HG02588 (cell line): ENCODE results near the gene SPDYE1.

Experiments used
- ATAC-seq: cut with Tn5 transposase; IDR thresholded peaks from one replicate; pipeline ENCODE4 v1.9.1; 2021; ENCODE audit warnings: mild to moderate bottlenecking, moderate library complexity; ENCODE audit not compliant: unreplicated experiment

Gene SPDYE1

DNA sequence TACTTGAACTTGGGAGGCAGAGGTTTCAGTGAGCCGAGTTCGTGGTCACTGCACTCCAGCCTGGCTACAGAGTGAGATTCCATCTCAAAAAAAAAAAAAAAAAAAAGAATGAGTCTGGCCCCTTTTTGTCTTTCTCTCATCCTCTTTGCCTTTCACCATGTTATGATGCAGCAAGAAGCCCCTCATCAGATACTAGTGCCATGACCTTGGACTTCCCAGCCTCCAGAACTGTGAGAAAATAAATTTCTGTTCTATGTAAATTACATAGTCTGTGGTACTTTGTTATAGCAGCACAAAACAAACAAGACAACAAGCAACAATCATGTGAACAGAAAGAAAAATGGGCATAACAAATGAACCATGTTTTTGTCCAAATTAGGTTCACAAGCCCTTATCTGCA, 44.5 kb downstream of the SPDYE1 start:
- ATAC-seq, result no peak

DNA sequence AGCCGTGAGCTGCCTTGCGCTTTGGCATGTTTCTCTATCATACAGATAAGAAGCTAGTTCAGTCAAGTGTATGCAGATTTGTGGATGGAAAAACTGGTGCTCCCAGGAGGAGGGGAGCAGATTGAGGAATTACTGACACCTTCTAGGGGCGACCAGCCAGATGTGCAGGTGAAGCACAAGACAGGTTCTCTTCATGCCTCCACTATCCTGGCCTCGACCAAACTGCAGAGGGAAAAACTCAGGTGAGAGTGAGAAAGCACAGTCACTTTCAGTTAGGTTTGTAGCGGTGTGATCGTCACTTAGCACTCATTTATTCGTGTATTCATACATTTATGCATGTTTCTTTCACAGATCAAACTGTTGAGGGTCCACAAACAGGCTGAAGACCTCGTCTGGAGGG, 46.2 kb downstream of the SPDYE1 start:
- no peak for ATAC-seq

- ATAC-seq, result peak; percentile 63
Measured at GRCh38 chr7:44044315-44045225, 46.9 kb downstream of the SPDYE1 start, which contains the start of gene DBNL. Gene DBNL (plus strand): TSS chr7:44044702. CDS start chr7:44044738, 36 bp downstream.

GRCh38 chr7:44045226-44046014, 47.7 kb downstream of the SPDYE1 start:
- peak; percentile 5 for ATAC-seq

DNA sequence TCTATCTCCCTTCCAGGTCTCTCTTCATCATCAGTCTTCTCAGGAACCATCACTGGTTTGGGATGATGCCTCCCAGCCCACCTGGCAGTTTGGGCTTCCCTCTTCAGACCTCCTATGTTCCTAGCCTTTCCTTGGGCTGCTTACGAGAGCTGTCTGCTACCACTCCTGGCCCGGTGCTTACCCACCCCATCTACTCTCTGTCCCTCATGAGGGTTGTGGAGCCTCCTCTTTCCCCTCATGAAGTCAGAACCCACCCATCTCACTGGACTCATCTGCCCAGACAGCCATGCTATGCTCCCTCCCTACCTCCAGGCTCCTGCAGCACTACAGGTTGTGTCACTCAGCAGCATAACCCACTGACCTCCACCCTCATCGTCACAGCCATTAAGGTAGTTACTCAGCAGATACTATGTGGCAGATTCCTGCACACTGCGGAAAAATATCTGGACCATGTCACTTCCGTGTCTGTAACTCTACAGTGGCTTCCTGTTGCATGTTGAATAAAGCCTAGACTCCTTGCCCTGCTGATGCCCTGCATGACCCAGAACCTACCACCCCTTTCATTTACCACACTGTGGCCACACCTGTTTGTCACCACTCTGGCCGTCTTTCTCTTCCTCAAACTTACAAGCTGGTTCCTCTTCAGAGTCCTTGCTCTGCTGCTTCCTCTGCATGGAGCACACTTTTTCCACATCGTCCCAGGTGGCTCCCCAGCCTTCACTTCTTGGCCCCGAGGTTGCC, 48.8 kb downstream of the SPDYE1 start:
- ATAC-seq, result peak; percentile 55

DNA sequence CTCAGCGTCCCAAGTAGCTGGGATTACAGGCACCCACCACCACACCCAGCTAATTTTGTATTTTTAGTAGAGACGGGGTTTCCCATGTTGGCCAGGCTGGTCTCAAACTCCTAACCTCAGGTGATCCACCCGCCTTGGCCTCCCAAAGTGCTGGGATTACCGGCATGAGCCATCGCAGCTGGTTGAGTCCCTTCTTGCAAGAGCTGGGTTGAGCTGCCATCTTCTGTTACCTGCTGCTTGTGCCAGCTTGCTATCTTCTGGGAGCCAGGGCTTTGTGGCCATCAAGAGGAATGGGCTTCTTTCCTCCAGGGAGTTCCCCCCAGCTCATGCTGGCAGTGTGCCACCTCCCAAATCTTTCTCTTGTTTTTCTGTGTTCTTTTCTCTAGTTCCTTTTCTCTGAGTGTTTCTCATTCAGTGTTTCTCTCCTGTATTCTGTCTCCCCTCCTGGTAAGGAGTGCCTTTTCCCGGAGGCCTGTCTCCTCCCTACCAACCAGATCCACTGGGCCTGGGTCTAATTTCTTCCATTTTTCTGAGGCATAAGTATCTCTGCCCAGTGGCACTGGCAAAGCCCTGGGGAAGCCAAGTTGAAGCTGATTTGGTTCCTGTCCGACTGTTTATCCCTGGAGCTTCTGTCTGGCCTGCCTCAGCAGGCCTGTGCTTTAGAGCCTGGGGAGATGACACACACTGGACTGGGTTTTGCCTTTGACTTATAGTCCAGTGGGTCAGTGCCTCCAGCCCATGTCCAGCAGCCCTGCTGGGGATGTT, 50.5 kb downstream of the SPDYE1 start:
- no peak for ATAC-seq

DNA sequence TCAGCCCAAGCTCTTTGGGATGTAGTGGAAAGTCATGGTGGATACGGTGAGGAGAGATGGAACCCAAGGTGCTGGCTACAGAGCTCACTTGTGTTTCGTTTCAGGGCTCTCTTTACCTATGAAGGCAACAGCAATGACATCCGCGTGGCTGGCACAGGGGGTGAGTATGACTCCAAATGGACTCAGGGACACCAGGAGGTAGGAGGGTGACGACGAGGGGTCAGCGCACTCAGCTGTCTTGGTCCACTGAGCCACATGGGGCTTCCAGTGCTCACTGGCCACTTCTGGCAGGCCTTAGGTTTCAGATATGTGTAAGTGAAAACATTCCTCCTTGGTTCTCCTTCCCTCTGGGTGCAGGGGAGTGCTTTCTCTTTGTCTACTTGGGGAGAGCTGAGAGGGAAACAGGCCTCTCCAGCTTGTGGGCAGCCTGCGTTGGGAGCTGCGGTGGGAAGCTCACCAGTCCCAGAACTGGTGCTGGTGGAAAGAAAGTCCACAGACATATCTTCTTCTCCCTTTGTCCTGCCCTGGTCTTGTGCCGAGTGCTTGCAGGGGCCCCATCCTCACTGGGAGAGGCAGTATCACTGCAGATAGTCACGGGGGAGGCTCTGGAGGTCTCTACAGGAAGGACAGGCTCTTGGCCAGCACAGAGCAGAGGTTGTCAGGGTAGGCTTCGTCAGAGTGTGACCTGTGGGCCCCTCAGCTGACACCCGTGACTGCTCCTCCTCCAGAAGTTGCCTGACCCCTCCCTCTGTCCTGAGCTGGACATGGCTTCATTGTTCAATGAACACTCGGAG, 52.6 kb downstream of the SPDYE1 start:
- ATAC-seq, result no peak

GRCh38 chr7:44050915-44051560, 53.3 kb downstream of the SPDYE1 start:
- no peak for ATAC-seq

- ATAC-seq, result no peak
Measured at GRCh38 chr7:44051611-44052220, 54.0 kb downstream of the SPDYE1 start.

DNA sequence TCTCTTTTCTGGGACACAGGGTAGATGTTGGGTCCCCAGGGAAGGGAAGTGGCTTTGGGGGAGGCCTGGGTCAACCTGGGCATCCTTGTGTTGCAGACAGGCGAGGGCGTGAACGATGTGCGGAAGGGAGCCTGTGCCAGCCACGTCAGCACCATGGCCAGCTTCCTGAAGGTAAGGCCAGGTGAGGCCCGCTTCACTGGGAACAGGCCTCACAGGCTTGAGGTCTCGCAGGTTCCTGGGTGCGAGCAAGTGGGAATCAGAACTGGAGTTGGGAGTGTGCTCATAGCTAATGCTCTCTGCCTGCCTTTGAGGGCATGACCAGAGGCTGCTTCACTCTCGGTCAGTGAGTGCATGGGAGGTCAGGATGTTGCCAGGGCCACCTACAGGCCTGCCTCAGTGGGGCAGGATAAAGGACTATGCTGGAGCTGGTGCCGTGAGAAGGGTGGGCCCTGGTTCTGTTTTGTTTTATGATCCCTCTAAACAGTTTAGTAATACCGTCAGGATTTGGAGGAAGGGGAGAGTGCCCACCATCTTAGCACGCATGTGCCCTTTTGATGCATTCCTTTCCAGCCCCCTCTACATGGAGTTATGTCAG, 55.2 kb downstream of the SPDYE1 start:
- no peak for ATAC-seq

DNA sequence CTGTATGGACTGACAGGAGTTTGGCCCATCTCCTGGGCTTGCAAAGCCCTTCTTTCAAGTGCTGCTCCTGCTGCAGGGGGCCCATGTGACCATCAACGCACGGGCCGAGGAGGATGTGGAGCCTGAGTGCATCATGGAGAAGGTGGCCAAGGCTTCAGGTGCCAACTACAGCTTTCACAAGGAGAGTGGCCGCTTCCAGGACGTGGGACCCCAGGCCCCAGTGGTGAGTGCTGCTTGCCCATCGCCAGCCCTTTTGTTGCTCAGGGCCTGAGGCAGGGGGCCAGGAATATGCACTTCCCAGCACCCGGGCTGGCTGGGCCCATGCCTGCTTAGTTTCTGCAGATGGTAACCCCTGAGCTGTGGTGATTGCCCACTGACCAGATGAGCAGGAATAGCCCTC, 59.0 kb downstream of the SPDYE1 start:
- ATAC-seq, result no peak

DNA sequence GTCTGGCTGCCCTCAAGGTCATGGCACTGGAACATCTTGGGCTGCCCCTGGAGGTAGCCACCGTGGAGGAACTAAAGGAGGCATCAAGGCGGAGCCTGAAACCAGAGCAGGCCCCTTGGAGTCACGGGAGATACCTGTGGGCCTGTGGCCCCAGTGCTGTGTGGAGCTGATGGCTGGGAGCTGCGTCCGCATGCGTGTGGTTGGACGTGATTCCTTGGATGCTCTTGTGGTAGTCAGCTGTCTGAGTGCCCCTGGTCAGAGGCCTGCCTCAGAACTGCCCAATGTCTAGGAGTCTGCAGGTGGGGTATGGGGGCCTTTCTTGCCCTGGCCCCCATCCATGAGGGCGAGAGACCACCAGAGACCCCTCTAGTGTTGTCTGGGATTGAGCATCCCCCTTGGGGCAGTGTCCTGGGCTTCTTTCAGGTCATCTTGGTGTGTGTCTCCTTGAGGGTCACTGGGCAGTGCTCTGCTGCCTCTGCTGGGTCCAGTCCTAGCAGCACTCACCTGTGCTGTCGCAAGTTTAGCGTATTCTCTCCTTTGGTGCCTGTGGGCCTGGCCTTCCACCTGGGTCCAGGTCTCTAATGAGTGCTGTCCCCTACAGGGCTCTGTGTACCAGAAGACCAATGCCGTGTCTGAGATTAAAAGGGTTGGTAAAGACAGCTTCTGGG, 59.6 kb downstream of the SPDYE1 start:
- ATAC-seq, result no peak

DNA sequence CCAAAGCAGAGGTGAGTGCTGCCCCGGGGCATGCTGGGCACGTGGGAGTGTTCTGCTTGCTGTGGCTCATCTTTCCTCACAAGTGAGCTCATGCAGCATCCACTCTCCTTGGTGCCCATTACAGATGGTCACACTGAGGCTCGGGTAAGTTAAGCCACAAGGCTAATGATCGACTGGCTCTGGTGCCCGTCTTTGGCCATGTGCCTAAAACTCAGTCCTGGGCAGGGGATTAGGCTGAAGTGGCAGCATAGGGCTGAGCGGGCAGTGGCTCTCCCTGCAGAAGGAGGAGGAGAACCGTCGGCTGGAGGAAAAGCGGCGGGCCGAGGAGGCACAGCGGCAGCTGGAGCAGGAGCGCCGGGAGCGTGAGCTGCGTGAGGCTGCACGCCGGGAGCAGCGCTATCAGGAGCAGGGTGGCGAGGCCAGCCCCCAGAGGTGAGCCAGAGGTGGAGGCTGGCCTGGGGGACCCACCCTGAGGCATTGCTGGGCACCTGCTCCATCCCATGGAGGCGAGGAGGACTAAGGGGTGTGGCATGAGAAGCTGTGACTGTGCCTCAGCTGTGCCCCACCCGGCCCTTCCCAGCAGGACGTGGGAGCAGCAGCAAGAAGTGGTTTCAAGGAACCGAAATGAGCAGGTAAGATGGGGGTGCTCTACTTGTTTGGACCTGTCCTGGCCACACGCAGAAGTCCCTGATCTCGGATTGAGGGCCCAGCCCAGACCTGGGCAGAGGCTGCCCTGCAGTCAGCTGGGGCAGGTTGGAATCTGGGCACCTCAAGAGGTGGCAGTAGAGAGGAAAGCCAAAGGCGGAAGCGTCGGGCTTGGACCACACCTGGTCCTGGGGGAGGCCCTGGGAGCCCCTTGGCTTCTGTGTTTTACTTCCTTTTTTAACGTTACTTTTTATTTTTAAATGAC, 60.4 kb downstream of the SPDYE1 start:
- ATAC-seq, result no peak

DNA sequence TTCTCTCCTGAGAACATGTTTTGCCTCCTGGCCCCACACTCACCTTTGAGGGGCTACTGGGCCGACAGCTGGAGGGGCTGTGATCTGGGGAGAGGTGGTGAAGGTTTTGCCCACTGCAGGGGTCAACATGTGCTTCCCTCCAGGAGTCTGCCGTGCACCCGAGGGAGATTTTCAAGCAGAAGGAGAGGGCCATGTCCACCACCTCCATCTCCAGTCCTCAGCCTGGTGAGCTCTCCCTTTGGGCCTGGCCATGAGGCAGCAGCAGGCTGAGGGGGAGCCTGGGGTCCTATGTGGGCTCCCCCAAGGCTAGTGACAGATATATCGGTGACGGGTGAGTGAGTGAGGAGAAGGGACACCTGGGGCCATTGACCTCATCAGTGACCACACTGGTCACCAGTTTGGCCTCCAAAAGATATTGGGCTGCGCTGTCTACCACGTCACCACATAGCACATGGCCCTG, 61.1 kb downstream of the SPDYE1 start:
- no peak for ATAC-seq

DNA sequence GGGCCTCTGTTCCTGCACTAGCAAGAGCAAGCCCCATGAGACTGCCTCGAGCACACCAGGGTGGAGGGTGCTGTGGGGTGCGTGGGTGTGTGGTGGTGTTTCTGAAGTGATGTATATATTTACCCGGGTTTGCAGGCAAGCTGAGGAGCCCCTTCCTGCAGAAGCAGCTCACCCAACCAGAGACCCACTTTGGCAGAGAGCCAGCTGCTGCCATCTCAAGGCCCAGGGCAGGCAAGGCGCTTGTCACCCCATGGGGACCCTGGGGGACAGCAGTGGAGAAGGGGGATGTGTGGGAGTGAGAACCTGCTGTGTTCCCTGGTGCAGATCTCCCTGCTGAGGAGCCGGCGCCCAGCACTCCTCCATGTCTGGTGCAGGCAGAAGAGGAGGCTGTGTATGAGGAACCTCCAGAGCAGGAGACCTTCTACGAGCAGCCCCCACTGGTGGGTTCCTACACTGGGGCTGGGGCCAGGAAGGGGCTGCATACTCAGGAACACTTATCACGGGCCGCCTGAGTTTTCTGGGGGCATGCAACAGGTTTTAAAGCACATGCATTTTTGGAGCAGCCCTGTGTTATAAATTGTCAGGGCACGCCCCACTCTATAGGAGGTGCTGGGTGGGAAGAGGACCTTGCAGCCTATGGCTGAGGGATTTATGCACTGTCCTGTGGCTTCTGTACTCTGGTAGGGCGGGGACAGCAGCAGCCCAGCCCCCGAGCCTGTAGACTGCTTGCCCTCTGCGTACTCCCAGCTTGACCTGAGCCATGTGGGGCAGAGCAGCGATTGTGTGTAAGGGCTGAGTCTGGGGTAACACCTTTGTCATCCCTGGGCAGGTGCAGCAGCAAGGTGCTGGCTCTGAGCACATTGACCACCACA, 61.8 kb downstream of the SPDYE1 start:
- peak; percentile 62 for ATAC-seq
